HepG2 (cell line): ENCODE measurements around the gene TSHZ2. TPM values are rescaled to one million over a fixed set of nuclear protein-coding genes. Genes with fewer than 3 reads are reported as not detected.

Experiments
- ATAC-seq: fragments of 200-7000 bp; cut with Tn5 transposase; 3 replicates; pipeline ENCODE4 v1.9.1; 2020; ENCODE audit warnings: mild to moderate bottlenecking, moderate library complexity
- BruUV-seq: library from RNA; stranded (reverse); fragments of 400-500 nt; replicated peaks from 2 replicates; lab custom pipeline; 2021; lab: Mats Ljungman, UMichigan
- CTCF ChIA-PET: fragments of 300-600 bp; formaldehyde crosslinking; extraction: SDS; loops from one replicate; lab custom pipeline; 2021; ENCODE audit warnings: low total read pairs, inconsistent platforms, low intra/inter-chr PET ratio; lab: Yijun Ruan, JAX
- POLR2A ChIA-PET: fragments of 350-600 bp; sonication (Branson Sonifier 250); formaldehyde crosslinking; loops from one replicate; lab custom pipeline; 2020; ENCODE audit warnings: antibody characterized with exemption, inconsistent platforms; lab: Yijun Ruan, JAX
- DNase-seq: peaks from one replicate; pipeline ENCODE4 v3.0.0-alpha.2; 2015; ENCODE audit warnings: low spot score
- FAIRE-seq: peaks from 3 replicates; lab custom pipeline; 2011; peaks lifted over from hg19 to GRCh38; lab: Jason Lieb, UNC
- H2AFZ ChIP-seq: one replicate; pipeline ENCODE4 v1.6.1; 2011; ENCODE audit warnings: low read length, inconsistent platforms
- H3K27ac ChIP-seq: fragments of 300-600 bp; 3 replicates; pipeline ENCODE4 v1.8.0; 2011; ENCODE audit warnings: mixed run types, mild to moderate bottlenecking, mixed read lengths, low read length, inconsistent platforms; ENCODE audit not compliant: insufficient read depth; ENCODE audit errors: extremely low read length
- H3K27me3 ChIP-seq, 2 experiments: fragments of 200-600 bp in 1 of 2; 2 replicates in 1 of 2; 3 replicates in 1 of 2; pipeline versions ENCODE4 v1.6.0 to v1.8.0; 2011; ENCODE audit warnings: low read length in 2 of 2, mild to moderate bottlenecking in 2 of 2, moderate library complexity in 2 of 2, inconsistent platforms in 1 of 2; ENCODE audit not compliant: insufficient read depth in 2 of 2, control insufficient read depth in 1 of 2
- H3K36me3 ChIP-seq, 2 experiments: fragments of 200-600 bp in 1 of 2; replicated peaks in 1 of 2; 2 replicates in 1 of 2; 3 replicates in 1 of 2; pipeline versions ENCODE4 v1.5.1 to v1.8.0; 2011; ENCODE audit warnings: low read length in 2 of 2, inconsistent platforms in 1 of 2; ENCODE audit not compliant: insufficient read depth in 2 of 2, control insufficient read depth in 1 of 2
- H3K4me1 ChIP-seq: 2 replicates; pipeline ENCODE4 v1.5.1; 2012; ENCODE audit warnings: low read length, inconsistent platforms; ENCODE audit not compliant: insufficient read depth
- H3K4me2 ChIP-seq: 2 replicates; pipeline ENCODE4 v1.6.0; 2011; ENCODE audit warnings: low read depth, low read length, inconsistent platforms
- H3K4me3 ChIP-seq, 3 experiments: fragments of 200-600 bp in 1 of 3; sonication (generic), shearing (Covaris generic) in 1 of 3; replicated peaks in 1 of 3; 2 replicates each; pipeline ENCODE4 v1.5.1; 2011 to 2016; ENCODE audit warnings: low read length in 3 of 3, inconsistent platforms in 2 of 3, low read depth in 2 of 3, mild to moderate bottlenecking in 2 of 3, control low read depth in 1 of 3, mixed read lengths in 1 of 3; ENCODE audit not compliant: insufficient read depth in 1 of 3
- H3K79me2 ChIP-seq: one replicate; pipeline ENCODE4 v1.6.1; 2011; ENCODE audit warnings: low read length, inconsistent platforms; ENCODE audit not compliant: insufficient read depth
- H3K9ac ChIP-seq: 2 replicates; pipeline ENCODE4 v1.6.0; 2011; ENCODE audit warnings: mild to moderate bottlenecking, low read depth, low read length, inconsistent platforms; ENCODE audit not compliant: insufficient read depth
- H3K9me3 ChIP-seq: 2 replicates; pipeline ENCODE4 v1.5.1; 2012; ENCODE audit warnings: mild to moderate bottlenecking, low read length
- H4K20me1 ChIP-seq: 2 replicates; pipeline ENCODE4 v1.6.0; 2011; ENCODE audit warnings: inconsistent platforms, mild to moderate bottlenecking, low read length, moderate library complexity; ENCODE audit not compliant: insufficient read depth
- ATF5 ChIP-seq: sonication (generic); formaldehyde crosslinking; IDR thresholded peaks from 2 replicates; pipeline ENCODE4 v1.4.0; 2020; ENCODE audit warnings: mild to moderate bottlenecking, low read depth, missing genetic modification reagents
- FOXK2 ChIP-seq: fragments of 450-650 bp; IDR thresholded peaks from 2 replicates; pipeline ENCODE4 v1.6.1; 2016
- KDM4B ChIP-seq: sonication (generic); formaldehyde crosslinking; IDR thresholded peaks from 2 replicates; pipeline ENCODE4 v1.4.0; 2020; ENCODE audit warnings: missing genetic modification reagents
- KDM5B ChIP-seq: sonication (generic); formaldehyde crosslinking; IDR thresholded peaks from 2 replicates; pipeline ENCODE4 v1.4.0; 2020; ENCODE audit warnings: missing genetic modification reagents, mild to moderate bottlenecking, borderline replicate concordance
- MTA1 ChIP-seq: sonication (generic); formaldehyde crosslinking; IDR thresholded peaks from 2 replicates; pipeline ENCODE4 v1.4.0; 2020; ENCODE audit warnings: missing genetic modification reagents, mild to moderate bottlenecking, borderline replicate concordance
- NFRKB ChIP-seq: fragments of 450-650 bp; IDR thresholded peaks from 2 replicates; pipeline ENCODE4 v1.6.1; 2017
- NONO ChIP-seq, 2 experiments: fragments of 450-650 bp in 1 of 2; sonication (generic) in 1 of 2; formaldehyde crosslinking in 1 of 2; IDR thresholded peaks in 1 of 2; conservative IDR thresholded peaks in 1 of 2; 2 replicates each; pipeline versions ENCODE4 v1.6.1 to v1.8.0; 2017 to 2022; ENCODE audit warnings: mild to moderate bottlenecking in 1 of 2, missing genetic modification reagents in 1 of 2, moderate library complexity in 1 of 2
- NR2F1 ChIP-seq, 2 experiments: fragments of 450-650 bp in 1 of 2; formaldehyde crosslinking in 1 of 2; IDR thresholded peaks; 2 replicates each; pipeline versions ENCODE4 v1.5.0 to v1.6.1; 2016 to 2020; ENCODE audit warnings: mild to moderate bottlenecking in 1 of 2, missing compliant biosample characterization in 1 of 2, missing genetic modification reagents in 1 of 2, moderate library complexity in 1 of 2
- PHB2 ChIP-seq: fragments of 450-650 bp; IDR thresholded peaks from 2 replicates; pipeline ENCODE4 v1.6.1; 2018; ENCODE audit not compliant: partially characterized antibody
- RAD51 ChIP-seq: fragments of 450-650 bp; IDR thresholded peaks from 2 replicates; pipeline ENCODE4 v1.6.1; 2016; ENCODE audit warnings: borderline replicate concordance
- SSRP1 ChIP-seq: IDR thresholded peaks from 2 replicates; pipeline ENCODE4 v1.6.1; 2016; ENCODE audit warnings: control low read depth
- TARDBP ChIP-seq: sonication (generic); formaldehyde crosslinking; IDR thresholded peaks from 2 replicates; pipeline ENCODE4 v1.8.0; 2022; ENCODE audit warnings: mild to moderate bottlenecking, missing genetic modification reagents
- TBX3 ChIP-seq: fragments of 450-650 bp; IDR thresholded peaks from 2 replicates; pipeline ENCODE4 v1.6.1; 2017; ENCODE audit warnings: antibody characterized with exemption, mild to moderate bottlenecking, inconsistent platforms, borderline replicate concordance
- WIZ ChIP-seq: sonication (generic); formaldehyde crosslinking; IDR thresholded peaks from 2 replicates; pipeline ENCODE4 v1.5.1; 2020; ENCODE audit warnings: mild to moderate bottlenecking, missing genetic modification reagents
- ZMYM2 ChIP-seq: sonication (generic); formaldehyde crosslinking; IDR thresholded peaks from 2 replicates; pipeline ENCODE4 v1.8.0; 2022; ENCODE audit warnings: mild to moderate bottlenecking, missing genetic modification reagents
- ZMYM3 ChIP-seq: sonication (generic); formaldehyde crosslinking; IDR thresholded peaks from 2 replicates; pipeline ENCODE4 v1.5.1; 2020; ENCODE audit warnings: mild to moderate bottlenecking, missing genetic modification reagents
- ZNF263 ChIP-seq: sonication (generic); formaldehyde crosslinking; IDR thresholded peaks from 2 replicates; pipeline ENCODE4 v1.4.0; 2020; ENCODE audit warnings: missing genetic modification reagents
- ZNF282 ChIP-seq: fragments of 450-650 bp; IDR thresholded peaks from 2 replicates; pipeline ENCODE4 v1.6.1; 2018; ENCODE audit not compliant: partially characterized antibody
- ZNF605 ChIP-seq: sonication (generic); formaldehyde crosslinking; IDR thresholded peaks from 2 replicates; pipeline ENCODE4 v1.8.0; 2022; ENCODE audit warnings: mild to moderate bottlenecking, missing genetic modification reagents
- WGBS: methylation state at CpG from one replicate; pipeline ENCODE4 v1.1.6; 2017; ENCODE audit warnings: low lambda C conversion rate; 5-methylcytosine and 5-hydroxymethylcytosine counted together
- in situ Hi-C: cut with HindIII; loops from 2 replicates; pipeline ENCODE4 v1.10.0; 2017; ENCODE audit warnings: low pct_unique_long_range_greater_than_20kb; ENCODE audit not compliant: extremely low pct_ligation_motif_present
- intact Hi-C: fragments of 100-400 bp; cut with micrococcal nuclease; formaldehyde crosslinking; loops from one replicate; pipeline ENCODE4 v1.10.0; 2022; ENCODE audit not compliant: unreplicated experiment
- polyA plus RNA-seq, 8 experiments: library from polyadenylated mRNA; depleted of rRNA in 3 of 8; stranded (reverse) in 7 of 8; unstranded in 1 of 8; fragments of >200 nt; fragmentation: Illumina TruSeq in 4 of 8; extraction: Trizol in 4 of 8; gene quantifications; 2 replicates each; pipeline versions ENCODE4 v1.2.1 to v1.2.3, GENCODE V29; 2011 to 2016; ENCODE audit warnings: low read depth in 4 of 8, missing spikeins in 1 of 8, mixed read lengths in 1 of 8; ENCODE audit not compliant: insufficient read depth in 1 of 8
- total RNA-seq, 5 experiments: library from RNA; depleted of rRNA; stranded (reverse); fragments of >200 nt; fragmentation: Illumina TruSeq; extraction: Trizol; gene quantifications; 2 replicates each; pipeline ENCODE4 v1.2.3, GENCODE V29; 2016; ENCODE audit warnings: low read depth in 1 of 5
- TF ChIP-seq, protein P1 (sequence below): sonication (generic); formaldehyde crosslinking; IDR thresholded peaks from 2 replicates; pipeline ENCODE4 v1.4.0; 2020; ENCODE audit warnings: mild to moderate bottlenecking, missing genetic modification reagents
- TF ChIP-seq, protein P2 (sequence below): sonication (generic); formaldehyde crosslinking; IDR thresholded peaks from 2 replicates; pipeline ENCODE4 v1.5.0; 2020; ENCODE audit warnings: mild to moderate bottlenecking, missing genetic modification reagents, borderline replicate concordance
- TF ChIP-seq, protein P3 (sequence below): sonication (generic); formaldehyde crosslinking; IDR thresholded peaks from 2 replicates; pipeline ENCODE4 v1.4.0; 2020; ENCODE audit warnings: mild to moderate bottlenecking, missing genetic modification reagents

The TSHZ2 gene
- total and polyA plus RNA-seq, 2 of the 13 experiments (the other 11 are each of a cell fraction or from before 2014, with no cell fraction given), result 0.01 TPM; not detected in 1

GRCh38 chr20:53503517-53503919 is 531.4 kb downstream of the TSHZ2 start:
- FAIRE-seq (no peak), DNase-seq (no peak), ATAC-seq (peak; percentile 73)
- WGBS, result 48% methylated on average over 7 of the region's 7 CpGs
- CTCF ChIA-PET, result no interaction called here
- Histone ChIP-seq H3K4me3 (peak overlapping the region; percentile 51 to 77 (median 71)), H3K9ac (peak overlapping the region; percentile 75), H3K79me2 (peaks cover 12% of the 10 kb centered on the region), H3K4me2 (peak overlapping the region; percentile 64), H3K27me3 (no peaks in the 10 kb centered on the region), H3K27ac (peak overlapping the region; percentile 68), H4K20me1 (no peaks in the 10 kb centered on the region), H3K4me1 (peaks cover 14% of the 10 kb centered on the region; the same call in 1 of the 2 replicates), H3K36me3 (no peaks in the 10 kb centered on the region; a peak in 1 of 5 replicates), H2AFZ (no peak overlapping the region), H3K9me3 (no peaks in the 10 kb centered on the region)
- POLR2A ChIA-PET, result interaction anchor here (0.6 to 1.6 kb wide), 7 partner anchors 11 to 422 kb away, joined by 3 to 5 read pairs (median 4); no protein-coding TSS in a partner anchor
- in situ Hi-C loops (no loop called here), intact Hi-C loops (no loop called here)
- no TSS peak for BruUV-seq
- 0 out of 2 replicates have a peak, but pooled peaks have one; percentile 66 for TF ChIP-seq NONO (IDR thresholded peaks at IDR 0.05)
- TF ChIP-seq NONO (CRISPR knock-in tag; conservative IDR thresholded peaks at IDR 0.05), result no peak
- TF ChIP-seq, protein P1, sequence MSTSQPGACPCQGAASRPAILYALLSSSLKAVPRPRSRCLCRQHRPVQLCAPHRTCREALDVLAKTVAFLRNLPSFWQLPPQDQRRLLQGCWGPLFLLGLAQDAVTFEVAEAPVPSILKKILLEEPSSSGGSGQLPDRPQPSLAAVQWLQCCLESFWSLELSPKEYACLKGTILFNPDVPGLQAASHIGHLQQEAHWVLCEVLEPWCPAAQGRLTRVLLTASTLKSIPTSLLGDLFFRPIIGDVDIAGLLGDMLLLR (CRISPR knock-in tag), result no peak
- no peak for TF ChIP-seq WIZ (CRISPR knock-in tag)
- TF ChIP-seq TBX3, result peak; percentile 53; the same call in 1 of the 2 replicates
- TF ChIP-seq, protein P2, sequence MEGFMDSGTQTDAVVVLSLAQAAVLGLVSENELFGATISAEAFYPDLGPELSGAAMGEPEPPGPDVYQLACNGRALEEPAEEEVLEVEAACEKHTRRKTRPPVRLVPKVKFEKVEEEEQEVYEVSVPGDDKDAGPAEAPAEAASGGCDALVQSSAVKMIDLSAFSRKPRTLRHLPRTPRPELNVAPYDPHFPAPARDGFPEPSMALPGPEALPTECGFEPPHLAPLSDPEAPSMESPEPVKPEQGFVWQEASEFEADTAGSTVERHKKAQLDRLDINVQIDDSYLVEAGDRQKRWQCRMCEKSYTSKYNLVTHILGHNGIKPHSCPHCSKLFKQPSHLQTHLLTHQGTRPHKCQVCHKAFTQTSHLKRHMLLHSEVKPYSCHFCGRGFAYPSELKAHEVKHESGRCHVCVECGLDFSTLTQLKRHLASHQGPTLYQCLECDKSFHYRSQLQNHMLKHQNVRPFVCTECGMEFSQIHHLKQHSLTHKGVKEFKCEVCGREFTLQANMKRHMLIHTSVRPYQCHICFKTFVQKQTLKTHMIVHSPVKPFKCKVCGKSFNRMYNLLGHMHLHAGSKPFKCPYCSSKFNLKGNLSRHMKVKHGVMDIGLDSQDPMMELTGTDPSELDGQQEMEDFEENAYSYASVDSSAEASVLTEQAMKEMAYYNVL (CRISPR knock-in tag), result peak; percentile 89; the same call in 1 of the 2 replicates
- TF ChIP-seq ZNF282, result no peak
- TF ChIP-seq ZMYM2 (CRISPR knock-in tag), result 0 out of 2 replicates have a peak, but pooled peaks have one; percentile 40
- no peak for TF ChIP-seq KDM5B (CRISPR knock-in tag)
- TF ChIP-seq MTA1, result no peak
- TF ChIP-seq FOXK2, result peak; percentile 52; the same call in 1 of the 2 replicates
- TF ChIP-seq KDM4B (CRISPR knock-in tag), result no peak
- peak; percentile 50 for TF ChIP-seq ZMYM3 (CRISPR knock-in tag)
- TF ChIP-seq NFRKB, result 0 out of 2 replicates have a peak, but pooled peaks have one; percentile 45
- TF ChIP-seq ATF5, result no peak
- TF ChIP-seq, protein P3, sequence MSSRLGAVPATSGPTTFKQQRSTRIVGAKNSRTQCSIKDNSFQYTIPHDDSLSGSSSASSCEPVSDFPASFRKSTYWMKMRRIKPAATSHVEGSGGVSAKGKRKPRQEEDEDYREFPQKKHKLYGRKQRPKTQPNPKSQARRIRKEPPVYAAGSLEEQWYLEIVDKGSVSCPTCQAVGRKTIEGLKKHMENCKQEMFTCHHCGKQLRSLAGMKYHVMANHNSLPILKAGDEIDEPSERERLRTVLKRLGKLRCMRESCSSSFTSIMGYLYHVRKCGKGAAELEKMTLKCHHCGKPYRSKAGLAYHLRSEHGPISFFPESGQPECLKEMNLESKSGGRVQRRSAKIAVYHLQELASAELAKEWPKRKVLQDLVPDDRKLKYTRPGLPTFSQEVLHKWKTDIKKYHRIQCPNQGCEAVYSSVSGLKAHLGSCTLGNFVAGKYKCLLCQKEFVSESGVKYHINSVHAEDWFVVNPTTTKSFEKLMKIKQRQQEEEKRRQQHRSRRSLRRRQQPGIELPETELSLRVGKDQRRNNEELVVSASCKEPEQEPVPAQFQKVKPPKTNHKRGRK (CRISPR knock-in tag), result peak; percentile 95
- TF ChIP-seq NR2F1 (CRISPR knock-in tag; IDR thresholded peaks at IDR 0.05), result no peak
- TF ChIP-seq SSRP1 (CRISPR knock-in tag), result no peak
- no peak for TF ChIP-seq RAD51
- TF ChIP-seq ZNF263 (CRISPR knock-in tag), result peak; percentile 67
- peak; percentile 26 for TF ChIP-seq PHB2
- no peak for TF ChIP-seq ZNF605 (CRISPR knock-in tag)
- TF ChIP-seq TARDBP (CRISPR knock-in tag), result no peak
